Measurements from ENCODE around the gene ARAP2.

DNA sequence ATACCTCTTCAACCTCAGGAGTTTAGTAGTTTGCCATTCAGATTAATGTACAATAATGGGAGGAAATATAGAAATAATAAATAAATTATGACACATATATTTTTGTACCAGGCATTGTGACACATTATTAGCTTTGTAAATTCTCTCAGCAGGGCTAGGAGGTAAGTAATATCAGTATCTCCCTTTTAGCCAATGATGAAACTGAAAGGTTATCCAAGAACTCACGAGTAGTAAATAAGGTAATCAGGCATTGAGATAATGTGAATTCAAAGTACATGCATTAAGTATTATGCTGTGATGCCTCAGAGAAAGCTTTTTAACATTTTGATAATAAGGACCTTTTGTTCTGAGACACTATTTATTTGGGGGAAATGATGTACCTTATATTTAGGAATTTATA is 5.3 kb upstream of the ARAP2 start:
- TF ChIP-seq EZH2 (IDR thresholded peaks at IDR 0.05; ENCODE audit: low read length), result no peak
- TF ChIP-seq, protein P1, sequence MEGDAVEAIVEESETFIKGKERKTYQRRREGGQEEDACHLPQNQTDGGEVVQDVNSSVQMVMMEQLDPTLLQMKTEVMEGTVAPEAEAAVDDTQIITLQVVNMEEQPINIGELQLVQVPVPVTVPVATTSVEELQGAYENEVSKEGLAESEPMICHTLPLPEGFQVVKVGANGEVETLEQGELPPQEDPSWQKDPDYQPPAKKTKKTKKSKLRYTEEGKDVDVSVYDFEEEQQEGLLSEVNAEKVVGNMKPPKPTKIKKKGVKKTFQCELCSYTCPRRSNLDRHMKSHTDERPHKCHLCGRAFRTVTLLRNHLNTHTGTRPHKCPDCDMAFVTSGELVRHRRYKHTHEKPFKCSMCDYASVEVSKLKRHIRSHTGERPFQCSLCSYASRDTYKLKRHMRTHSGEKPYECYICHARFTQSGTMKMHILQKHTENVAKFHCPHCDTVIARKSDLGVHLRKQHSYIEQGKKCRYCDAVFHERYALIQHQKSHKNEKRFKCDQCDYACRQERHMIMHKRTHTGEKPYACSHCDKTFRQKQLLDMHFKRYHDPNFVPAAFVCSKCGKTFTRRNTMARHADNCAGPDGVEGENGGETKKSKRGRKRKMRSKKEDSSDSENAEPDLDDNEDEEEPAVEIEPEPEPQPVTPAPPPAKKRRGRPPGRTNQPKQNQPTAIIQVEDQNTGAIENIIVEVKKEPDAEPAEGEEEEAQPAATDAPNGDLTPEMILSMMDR (optimal IDR thresholded peaks at IDR 0.05 in 1 of 3, IDR thresholded peaks at IDR 0.05 in 1 of 3, conservative IDR thresholded peaks at IDR 0.05 in 1 of 3; ENCODE audit: extremely low read depth in 1 of 3, insufficient read depth in 2 of 3, low read length in 3 of 3), result no peak

All from keratinocyte (primary cell).